Measurements from ENCODE around the gene IGF1R. TPM values are rescaled to one million over a fixed set of nuclear protein-coding genes. Genes with fewer than 3 reads are reported as not detected.

Gene IGF1R
- total RNA-seq, 2 donors from 2014 or later = 25.7 to 40.1 TPM

- Mint-ChIP-seq H3K4me3 (no peak overlapping the region), H3K9me3 (no peaks in the 10 kb centered on the region), H3K4me1 (ENCODE audit: low read depth) (peaks cover 18% of the 10 kb centered on the region), H3K27me3 (ENCODE audit: low read depth) (no peaks in the 10 kb centered on the region), H3K36me3 (ENCODE audit: insufficient read depth in 2 of 2) (no peaks in the 10 kb centered on the region), H3K27ac (no peak overlapping the region)
- DNase-seq (no peak), ATAC-seq (replicated peaks in 1 of 2) (no peak)
Observed at GRCh38 chr15:98806275-98806895, 158.0 kb downstream of the IGF1R start.

- Mint-ChIP-seq H3K9me3 (no peaks in the 10 kb centered on the region), H3K27ac (no peak overlapping the region), H3K4me1 (ENCODE audit: low read depth) (peaks cover 11% of the 10 kb centered on the region), H3K27me3 (ENCODE audit: low read depth) (no peaks in the 10 kb centered on the region), H3K4me3 (no peak overlapping the region), H3K36me3 (ENCODE audit: insufficient read depth in 2 of 2) (no peaks in the 10 kb centered on the region)
- no peak for DNase-seq
- no peak for ATAC-seq (replicated peaks in 1 of 2)
Observed at GRCh38 chr15:98807262-98807661, 158.9 kb downstream of the IGF1R start.

- Mint-ChIP-seq H3K4me3 (no peak overlapping the region), H3K36me3 (ENCODE audit: insufficient read depth in 2 of 2) (peaks cover 0 to 2% of the 10 kb centered on the region in 2 donors), H3K27me3 (ENCODE audit: low read depth) (no peaks in the 10 kb centered on the region), H3K27ac (no peak overlapping the region), H3K9me3 (no peaks in the 10 kb centered on the region), H3K4me1 (ENCODE audit: low read depth) (peaks cover 11% of the 10 kb centered on the region)
- ATAC-seq (replicated peaks in 1 of 2) (no peak), DNase-seq (no peak)
Observed at GRCh38 chr15:98809273-98809672, 160.9 kb downstream of the IGF1R start.

GRCh38 chr15:98812716-98813446 is 164.5 kb downstream of the IGF1R start:
- Mint-ChIP-seq H3K9me3 (peaks cover 0 to 3% of the 10 kb centered on the region in 2 donors), H3K27ac (no peak overlapping the region), H3K27me3 (ENCODE audit: low read depth) (no peaks in the 10 kb centered on the region), H3K36me3 (ENCODE audit: insufficient read depth in 2 of 2) (peaks cover 0 to 3% of the 10 kb centered on the region in 2 donors), H3K4me1 (ENCODE audit: low read depth) (no peaks in the 10 kb centered on the region), H3K4me3 (no peak overlapping the region)
- DNase-seq (no peak), ATAC-seq (replicated peaks in 1 of 2) (no peak)

GRCh38 chr15:98813951-98814350 is 165.6 kb downstream of the IGF1R start:
- no peaks in the 10 kb centered on the region for H3K27me3 Mint-ChIP-seq (ENCODE audit: low read depth)
- peaks cover 2 to 3% of the 10 kb centered on the region in 2 donors for H3K9me3 Mint-ChIP-seq
- DNase-seq = no peak
- ATAC-seq (replicated peaks in 1 of 2) = no peak
- H3K27ac Mint-ChIP-seq = no peak overlapping the region
- peaks cover 5 to 6% of the 10 kb centered on the region in 2 donors for H3K36me3 Mint-ChIP-seq (ENCODE audit: insufficient read depth in 2 of 2)
- no peak overlapping the region for H3K4me3 Mint-ChIP-seq
- no peaks in the 10 kb centered on the region for H3K4me1 Mint-ChIP-seq (ENCODE audit: low read depth)

- no peak overlapping the region for H3K4me3 Mint-ChIP-seq
- no peaks in the 10 kb centered on the region for H3K4me1 Mint-ChIP-seq (ENCODE audit: low read depth)
- DNase-seq (no peak), ATAC-seq (replicated peaks in 1 of 2) (no peak)
- H3K36me3 Mint-ChIP-seq (ENCODE audit: insufficient read depth in 2 of 2) = peaks cover 5 to 6% of the 10 kb centered on the region in 2 donors
- no peaks in the 10 kb centered on the region for H3K27me3 Mint-ChIP-seq (ENCODE audit: low read depth)
- peaks cover 2 to 3% of the 10 kb centered on the region in 2 donors for H3K9me3 Mint-ChIP-seq
- H3K27ac Mint-ChIP-seq = no peak overlapping the region
Observed at GRCh38 chr15:98815207-98815606, 166.9 kb downstream of the IGF1R start.

GRCh38 chr15:98817745-98818144 is 169.4 kb downstream of the IGF1R start:
- DNase-seq (no peak), ATAC-seq (replicated peaks in 1 of 2) (no peak)
- Mint-ChIP-seq H3K27ac (no peak overlapping the region), H3K9me3 (peaks cover 3 to 8% of the 10 kb centered on the region in 2 donors), H3K36me3 (ENCODE audit: insufficient read depth in 2 of 2) (peaks cover 8 to 11% of the 10 kb centered on the region in 2 donors), H3K27me3 (ENCODE audit: low read depth) (no peaks in the 10 kb centered on the region), H3K4me3 (no peak overlapping the region), H3K4me1 (ENCODE audit: low read depth) (peaks cover 3% of the 10 kb centered on the region)

- Mint-ChIP-seq H3K27me3 (ENCODE audit: low read depth) (no peaks in the 10 kb centered on the region), H3K4me3 (no peak overlapping the region), H3K9me3 (peaks cover 2 to 10% of the 10 kb centered on the region in 2 donors), H3K27ac (no peak overlapping the region), H3K4me1 (ENCODE audit: low read depth) (peaks cover 15% of the 10 kb centered on the region), H3K36me3 (ENCODE audit: insufficient read depth in 2 of 2) (peaks cover 15 to 21% of the 10 kb centered on the region in 2 donors)
- DNase-seq (no peak), ATAC-seq (replicated peaks in 1 of 2) (peak; percentile 55 to 67)
Observed at GRCh38 chr15:98823012-98823458, 174.7 kb downstream of the IGF1R start.

GRCh38 chr15:98823616-98824015 is 175.3 kb downstream of the IGF1R start:
- Mint-ChIP-seq H3K36me3 (ENCODE audit: insufficient read depth in 2 of 2) (peaks cover 15 to 22% of the 10 kb centered on the region in 2 donors), H3K4me3 (no peak overlapping the region), H3K27me3 (ENCODE audit: low read depth) (no peaks in the 10 kb centered on the region), H3K9me3 (peaks cover 2 to 11% of the 10 kb centered on the region in 2 donors), H3K27ac (no peak overlapping the region), H3K4me1 (ENCODE audit: low read depth) (peaks cover 15% of the 10 kb centered on the region)
- ATAC-seq (replicated peaks in 1 of 2) = no peak
- DNase-seq = no peak

- Mint-ChIP-seq H3K9me3 (peaks cover 2 to 11% of the 10 kb centered on the region in 2 donors), H3K27ac (no peak overlapping the region), H3K4me3 (no peak overlapping the region), H3K36me3 (ENCODE audit: insufficient read depth in 2 of 2) (peaks cover 13 to 24% of the 10 kb centered on the region in 2 donors), H3K4me1 (ENCODE audit: low read depth) (peaks cover 15% of the 10 kb centered on the region), H3K27me3 (ENCODE audit: low read depth) (no peaks in the 10 kb centered on the region)
- ATAC-seq (replicated peaks in 1 of 2) (no peak), DNase-seq (no peak)
Observed at GRCh38 chr15:98824595-98824994, 176.3 kb downstream of the IGF1R start.

GRCh38 chr15:98826658-98827057 is 178.3 kb downstream of the IGF1R start:
- H3K9me3 Mint-ChIP-seq = peaks cover 8 to 14% of the 10 kb centered on the region in 2 donors
- H3K27me3 Mint-ChIP-seq (ENCODE audit: low read depth) = no peaks in the 10 kb centered on the region
- peaks cover 19 to 42% of the 10 kb centered on the region in 2 donors for H3K36me3 Mint-ChIP-seq (ENCODE audit: insufficient read depth in 2 of 2)
- DNase-seq (no peak), ATAC-seq (replicated peaks in 1 of 2) (no peak)
- no peak overlapping the region for H3K4me3 Mint-ChIP-seq
- H3K4me1 Mint-ChIP-seq (ENCODE audit: low read depth) = peaks cover 15% of the 10 kb centered on the region
- H3K27ac Mint-ChIP-seq = no peak overlapping the region

- Mint-ChIP-seq H3K27me3 (ENCODE audit: low read depth) (no peaks in the 10 kb centered on the region), H3K4me1 (ENCODE audit: low read depth) (peaks cover 15% of the 10 kb centered on the region), H3K9me3 (peaks cover 12 to 17% of the 10 kb centered on the region in 2 donors), H3K36me3 (ENCODE audit: insufficient read depth in 2 of 2) (peaks cover 23 to 44% of the 10 kb centered on the region in 2 donors), H3K27ac (no peak overlapping the region), H3K4me3 (no peak overlapping the region)
- ATAC-seq (replicated peaks in 1 of 2) = no peak
- no peak for DNase-seq
Observed at GRCh38 chr15:98827217-98827616, 178.9 kb downstream of the IGF1R start.

- Mint-ChIP-seq H3K27me3 (ENCODE audit: low read depth) (no peaks in the 10 kb centered on the region), H3K4me3 (no peak overlapping the region), H3K27ac (no peak overlapping the region), H3K9me3 (peaks cover 16 to 22% of the 10 kb centered on the region in 2 donors), H3K4me1 (ENCODE audit: low read depth) (no peaks in the 10 kb centered on the region), H3K36me3 (ENCODE audit: insufficient read depth in 2 of 2) (peaks cover 25 to 41% of the 10 kb centered on the region in 2 donors)
- ATAC-seq (replicated peaks in 1 of 2) = no peak
- DNase-seq = no peak
Observed at GRCh38 chr15:98830034-98830634, 181.8 kb downstream of the IGF1R start.

Data from activated T-cell treated with anti-CD3 and anti-CD28 coated beads, Interleukin-2, amount 50 U/mL, for 72 hours (primary cell).